Effector memory CD8-positive, alpha-beta T cell (primary cell): ENCODE results near the gene RNF130.

ENCODE experiments used
- ATAC-seq: fragments of 150-1000 bp; cut with Tn5 transposase; replicated peaks from 2 replicates; pipeline ENCODE4 v1.10.0; 2021; ENCODE audit warnings: mild to moderate bottlenecking, moderate library complexity
- DNase-seq, 3 experiments: peaks; one replicate each; pipeline ENCODE4 v3.0.0; 2021
- H3K27ac Mint-ChIP-seq, 2 donors: one replicate each; pipeline ENCODE4 v1.8.0; 2022; ENCODE audit warnings: mild to moderate bottlenecking in 2 of 2, mixed read lengths in 2 of 2, moderate library complexity in 2 of 2
- H3K27me3 Mint-ChIP-seq, 2 donors: one replicate each; pipeline ENCODE4 v1.8.0; 2022; ENCODE audit warnings: mixed read lengths in 2 of 2
- H3K36me3 Mint-ChIP-seq: one replicate; pipeline ENCODE4 v1.8.0; 2022; ENCODE audit warnings: mild to moderate bottlenecking, moderate library complexity, mixed read lengths; ENCODE audit not compliant: insufficient read depth
- H3K4me1 Mint-ChIP-seq, 2 donors: one replicate each; pipeline ENCODE4 v1.8.0; 2022; ENCODE audit warnings: low read depth in 2 of 2, mixed read lengths in 2 of 2
- H3K4me3 Mint-ChIP-seq, 2 donors: one replicate each; pipeline ENCODE4 v1.8.0; 2022; ENCODE audit warnings: mild to moderate bottlenecking in 2 of 2, mixed read lengths in 2 of 2, moderate library complexity in 2 of 2
- H3K9me3 Mint-ChIP-seq, 2 donors: one replicate each; pipeline ENCODE4 v1.8.0; 2022; ENCODE audit warnings: mixed read lengths in 2 of 2

Gene RNF130

GRCh38 chr5:180074462-180074861, 2.9 kb upstream of the RNF130 start:
- DNase-seq: no peak
- Mint-ChIP-seq H3K4me3 (peak overlapping the region in 1 of 2 donors; percentile 1), H3K9me3 (no peaks in the 10 kb centered on the region), H3K4me1 (peaks cover 23 to 24% of the 10 kb centered on the region in 2 donors), H3K27me3 (peaks cover 14 to 22% of the 10 kb centered on the region in 2 donors), H3K36me3 (peaks cover 16% of the 10 kb centered on the region), H3K27ac (no peak overlapping the region)
- ATAC-seq: no peak

- no peak for ATAC-seq
- Mint-ChIP-seq H3K9me3 (no peaks in the 10 kb centered on the region), H3K36me3 (peaks cover 16% of the 10 kb centered on the region), H3K4me1 (peaks cover 23 to 26% of the 10 kb centered on the region in 2 donors), H3K4me3 (peak overlapping the region; percentile 82 to 86), H3K27me3 (peaks cover 0 to 6% of the 10 kb centered on the region in 2 donors), H3K27ac (peak overlapping the region; percentile 49 to 87)
- DNase-seq: no peak
Measured at GRCh38 chr5:180072556-180072955, 997 bp upstream of the RNF130 start.

- H3K27ac Mint-ChIP-seq: peak overlapping the region; percentile 49 to 87
- peak overlapping the region; percentile 82 to 86 for H3K4me3 Mint-ChIP-seq
- no peaks in the 10 kb centered on the region for H3K9me3 Mint-ChIP-seq
- ATAC-seq (peak; percentile 1), DNase-seq (no peak)
- H3K27me3 Mint-ChIP-seq: peaks cover 0 to 6% of the 10 kb centered on the region in 2 donors
- peaks cover 16% of the 10 kb centered on the region for H3K36me3 Mint-ChIP-seq
- peaks cover 23 to 26% of the 10 kb centered on the region in 2 donors for H3K4me1 Mint-ChIP-seq
Measured at GRCh38 chr5:180072256-180072548, 643 bp upstream of the RNF130 start.

GRCh38 chr5:180070756-180071530, 616 bp downstream of the RNF130 start:
- H3K27me3 Mint-ChIP-seq: no peaks in the 10 kb centered on the region
- H3K4me1 Mint-ChIP-seq: peaks cover 23 to 26% of the 10 kb centered on the region in 2 donors
- DNase-seq (peak in 1 of 3 experiments; percentile 5), ATAC-seq (peak; percentile 6)
- peaks cover 16% of the 10 kb centered on the region for H3K36me3 Mint-ChIP-seq
- H3K9me3 Mint-ChIP-seq: no peaks in the 10 kb centered on the region
- peak overlapping the region; percentile 81 to 83 for H3K27ac Mint-ChIP-seq
- H3K4me3 Mint-ChIP-seq: peak overlapping the region; percentile 83 to 86

GRCh38 chr5:180069589-180070247, 1.8 kb downstream of the RNF130 start:
- H3K4me1 Mint-ChIP-seq: peaks cover 24 to 26% of the 10 kb centered on the region in 2 donors
- peaks cover 16% of the 10 kb centered on the region for H3K36me3 Mint-ChIP-seq
- no peak for DNase-seq
- no peak for ATAC-seq
- peak overlapping the region in 1 of 2 donors; percentile 81 for H3K27ac Mint-ChIP-seq
- peak overlapping the region; percentile 83 to 86 for H3K4me3 Mint-ChIP-seq
- no peaks in the 10 kb centered on the region for H3K9me3 Mint-ChIP-seq
- H3K27me3 Mint-ChIP-seq: no peaks in the 10 kb centered on the region

GRCh38 chr5:180068519-180069090, 3.0 kb downstream of the RNF130 start:
- Mint-ChIP-seq H3K27ac (no peak overlapping the region), H3K36me3 (peaks cover 14% of the 10 kb centered on the region), H3K27me3 (no peaks in the 10 kb centered on the region), H3K4me3 (no peak overlapping the region), H3K4me1 (peaks cover 24 to 25% of the 10 kb centered on the region in 2 donors), H3K9me3 (no peaks in the 10 kb centered on the region)
- ATAC-seq (no peak), DNase-seq (no peak)

- Mint-ChIP-seq H3K4me1 (peaks cover 24 to 27% of the 10 kb centered on the region in 2 donors), H3K27me3 (no peaks in the 10 kb centered on the region), H3K4me3 (no peak overlapping the region), H3K27ac (no peak overlapping the region), H3K36me3 (peaks cover 7% of the 10 kb centered on the region), H3K9me3 (no peaks in the 10 kb centered on the region)
- no peak for ATAC-seq
- DNase-seq: no peak
Measured at GRCh38 chr5:180067986-180068385, 3.6 kb downstream of the RNF130 start.

- H3K36me3 Mint-ChIP-seq: no peaks in the 10 kb centered on the region
- no peak for ATAC-seq
- H3K27ac Mint-ChIP-seq: no peak overlapping the region
- H3K4me3 Mint-ChIP-seq: no peak overlapping the region
- no peaks in the 10 kb centered on the region for H3K27me3 Mint-ChIP-seq
- H3K9me3 Mint-ChIP-seq: no peaks in the 10 kb centered on the region
- peaks cover 10 to 22% of the 10 kb centered on the region in 2 donors for H3K4me1 Mint-ChIP-seq
- DNase-seq: no peak
Measured at GRCh38 chr5:180060192-180060591, 11.4 kb downstream of the RNF130 start.

- Mint-ChIP-seq H3K9me3 (no peaks in the 10 kb centered on the region), H3K4me3 (no peak overlapping the region), H3K27me3 (no peaks in the 10 kb centered on the region), H3K4me1 (peaks cover 11 to 18% of the 10 kb centered on the region in 2 donors), H3K36me3 (no peaks in the 10 kb centered on the region), H3K27ac (no peak overlapping the region)
- DNase-seq (no peak), ATAC-seq (no peak)
Measured at GRCh38 chr5:180059326-180059725, 12.2 kb downstream of the RNF130 start.

- Mint-ChIP-seq H3K36me3 (no peaks in the 10 kb centered on the region), H3K4me3 (no peak overlapping the region), H3K4me1 (peaks cover 8 to 16% of the 10 kb centered on the region in 2 donors), H3K27me3 (no peaks in the 10 kb centered on the region), H3K27ac (no peak overlapping the region), H3K9me3 (no peaks in the 10 kb centered on the region)
- DNase-seq (no peak), ATAC-seq (no peak)
Measured at GRCh38 chr5:180056153-180056552, 15.4 kb downstream of the RNF130 start.

- H3K4me3 Mint-ChIP-seq: no peak overlapping the region
- H3K4me1 Mint-ChIP-seq: peaks cover 8 to 20% of the 10 kb centered on the region in 2 donors
- ATAC-seq: no peak
- no peak for DNase-seq
- H3K9me3 Mint-ChIP-seq: no peaks in the 10 kb centered on the region
- H3K27me3 Mint-ChIP-seq: no peaks in the 10 kb centered on the region
- H3K36me3 Mint-ChIP-seq: no peaks in the 10 kb centered on the region
- H3K27ac Mint-ChIP-seq: no peak overlapping the region
Measured at GRCh38 chr5:180054226-180054625, 17.3 kb downstream of the RNF130 start.

GRCh38 chr5:180053061-180053602, 18.4 kb downstream of the RNF130 start:
- H3K9me3 Mint-ChIP-seq: no peaks in the 10 kb centered on the region
- no peaks in the 10 kb centered on the region for H3K36me3 Mint-ChIP-seq

GRCh38 chr5:180052211-180052818, 19.2 kb downstream of the RNF130 start:
- H3K27ac Mint-ChIP-seq: peak overlapping the region in 1 of 2 donors; percentile 7

More at GRCh38 chr5:180053061-180053602, 18.4 kb downstream of the RNF130 start:
- H3K27ac Mint-ChIP-seq: no peak overlapping the region
- ATAC-seq (no peak), DNase-seq (no peak)
- H3K4me1 Mint-ChIP-seq: peaks cover 8 to 21% of the 10 kb centered on the region in 2 donors
- H3K27me3 Mint-ChIP-seq: no peaks in the 10 kb centered on the region
- H3K4me3 Mint-ChIP-seq: no peak overlapping the region

More at GRCh38 chr5:180052211-180052818, 19.2 kb downstream of the RNF130 start:
- Mint-ChIP-seq H3K4me1 (peaks cover 5 to 22% of the 10 kb centered on the region in 2 donors), H3K27me3 (no peaks in the 10 kb centered on the region), H3K4me3 (no peak overlapping the region), H3K36me3 (no peaks in the 10 kb centered on the region), H3K9me3 (no peaks in the 10 kb centered on the region)
- DNase-seq: no peak
- no peak for ATAC-seq
